Body of pancreas (tissue), 4 donors: ENCODE results near the gene DIRAS1.

Experiments
- POLR2A ChIP-seq, 3 donors: fragments of 450-650 bp; IDR thresholded peaks; one replicate each; pipeline ENCODE4 v1.6.1; 2016; ENCODE audit warnings: antibody characterized with exemption in 3 of 3, mild to moderate bottlenecking in 2 of 3
- TF ChIP-seq, protein P1 (sequence below), 7 experiments: fragments of 450-650 bp in 4 of 7; fragments of 200-600 bp in 3 of 7; sonication (generic) in 3 of 7; IDR thresholded peaks; one replicate each; pipeline ENCODE4 v1.5.1; 2016 to 2019; ENCODE audit warnings: antibody characterized with exemption in 7 of 7

DNA sequence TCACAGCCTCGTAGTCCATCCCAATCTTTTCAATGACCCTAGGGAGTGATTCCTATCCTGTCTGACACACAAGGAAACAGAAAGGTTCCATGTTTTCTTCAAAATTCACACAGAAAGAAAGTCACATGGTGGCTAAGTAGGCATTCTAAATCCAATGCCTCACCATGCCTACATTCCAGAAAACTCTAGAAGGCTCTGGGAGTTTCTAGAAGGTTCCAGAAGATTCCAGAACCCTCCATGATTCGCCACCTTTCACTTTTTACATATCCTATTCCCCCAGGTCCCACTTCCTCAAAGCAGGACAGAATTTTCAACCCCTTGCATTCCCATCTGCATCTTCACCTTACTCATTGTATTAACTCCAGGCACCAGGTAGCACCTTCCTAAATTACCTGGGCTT lies 41.7 kb downstream of the DIRAS1 start:
- TF ChIP-seq, protein P1, sequence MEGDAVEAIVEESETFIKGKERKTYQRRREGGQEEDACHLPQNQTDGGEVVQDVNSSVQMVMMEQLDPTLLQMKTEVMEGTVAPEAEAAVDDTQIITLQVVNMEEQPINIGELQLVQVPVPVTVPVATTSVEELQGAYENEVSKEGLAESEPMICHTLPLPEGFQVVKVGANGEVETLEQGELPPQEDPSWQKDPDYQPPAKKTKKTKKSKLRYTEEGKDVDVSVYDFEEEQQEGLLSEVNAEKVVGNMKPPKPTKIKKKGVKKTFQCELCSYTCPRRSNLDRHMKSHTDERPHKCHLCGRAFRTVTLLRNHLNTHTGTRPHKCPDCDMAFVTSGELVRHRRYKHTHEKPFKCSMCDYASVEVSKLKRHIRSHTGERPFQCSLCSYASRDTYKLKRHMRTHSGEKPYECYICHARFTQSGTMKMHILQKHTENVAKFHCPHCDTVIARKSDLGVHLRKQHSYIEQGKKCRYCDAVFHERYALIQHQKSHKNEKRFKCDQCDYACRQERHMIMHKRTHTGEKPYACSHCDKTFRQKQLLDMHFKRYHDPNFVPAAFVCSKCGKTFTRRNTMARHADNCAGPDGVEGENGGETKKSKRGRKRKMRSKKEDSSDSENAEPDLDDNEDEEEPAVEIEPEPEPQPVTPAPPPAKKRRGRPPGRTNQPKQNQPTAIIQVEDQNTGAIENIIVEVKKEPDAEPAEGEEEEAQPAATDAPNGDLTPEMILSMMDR (IDR thresholded peaks at IDR 0.05): no peak
- TF ChIP-seq POLR2A (IDR thresholded peaks at IDR 0.05): no peak
